Liver (tissue), 9 donors: Measurements from ENCODE around the gene TM4SF5. TPM values are rescaled to one million over a fixed set of nuclear protein-coding genes. Genes with fewer than 3 reads are reported as not detected.

Experiments
- DNase-seq: peaks from one replicate; pipeline ENCODE4 v3.0.0-alpha.2; 2017; ENCODE audit warnings: low spot score
- H3K27ac ChIP-seq, 2 donors: one replicate each; pipeline ENCODE4 v1.7.0; 2013; ENCODE audit warnings: inconsistent platforms in 2 of 2, low read length in 2 of 2, control low read depth in 1 of 2, low read depth in 1 of 2, mild to moderate bottlenecking in 1 of 2
- H3K27me3 ChIP-seq, 4 donors: one replicate each; pipeline versions ENCODE4 v1.6.1 to v1.7.0; 2013; ENCODE audit warnings: low read length in 3 of 4, inconsistent platforms in 1 of 4, mild to moderate bottlenecking in 1 of 4, moderate library complexity in 1 of 4; ENCODE audit not compliant: control insufficient read depth in 4 of 4, insufficient read depth in 4 of 4
- H3K36me3 ChIP-seq, 4 donors: one replicate each; pipeline versions ENCODE4 v1.6.1 to v1.7.0; 2013; ENCODE audit warnings: low read length in 3 of 4, mild to moderate bottlenecking in 3 of 4, low read depth in 1 of 4, moderate library complexity in 1 of 4; ENCODE audit not compliant: control insufficient read depth in 4 of 4, insufficient read depth in 3 of 4
- H3K4me1 ChIP-seq, 4 donors: one replicate each; pipeline versions ENCODE4 v1.6.1 to v1.7.0; 2013; ENCODE audit warnings: low read length in 3 of 4, mild to moderate bottlenecking in 3 of 4, moderate library complexity in 1 of 4; ENCODE audit not compliant: control insufficient read depth in 4 of 4, insufficient read depth in 4 of 4
- H3K4me3 ChIP-seq, 3 donors: one replicate each; pipeline versions ENCODE4 v1.6.1 to v1.7.0; 2013; ENCODE audit warnings: low read length in 3 of 3, control low read depth in 1 of 3, low read depth in 1 of 3, mild to moderate bottlenecking in 1 of 3
- H3K9ac ChIP-seq, 2 donors: one replicate each; pipeline ENCODE4 v1.7.0; 2013; ENCODE audit warnings: low read length in 2 of 2, mild to moderate bottlenecking in 2 of 2, moderate library complexity in 2 of 2, control low read depth in 1 of 2, low read depth in 1 of 2
- H3K9me3 ChIP-seq, 4 donors: one replicate each; pipeline versions ENCODE4 v1.6.1 to v1.7.0; 2013; ENCODE audit warnings: low read length in 3 of 4; ENCODE audit not compliant: control insufficient read depth in 4 of 4
- ATF3 ChIP-seq: IDR thresholded peaks from 2 replicates; pipeline ENCODE4 v1.6.1; 2016; ENCODE audit warnings: antibody characterized with exemption
- EGR1 ChIP-seq, 2 donors: IDR thresholded peaks; 2 replicates each; pipeline ENCODE4 v1.6.1; 2016 to 2018; ENCODE audit warnings: antibody characterized with exemption in 2 of 2, low read depth in 2 of 2
- FOXA2 ChIP-seq: IDR thresholded peaks from 2 replicates; pipeline ENCODE4 v1.6.1; 2016; ENCODE audit warnings: antibody characterized with exemption
- GABPA ChIP-seq, 2 donors: IDR thresholded peaks in 1 of 2; conservative IDR thresholded peaks in 1 of 2; 2 replicates each; pipeline ENCODE4 v1.6.1; 2016; ENCODE audit warnings: antibody characterized with exemption in 2 of 2, mild to moderate bottlenecking in 1 of 2, moderate library complexity in 1 of 2
- HNF4G ChIP-seq: IDR thresholded peaks from 2 replicates; pipeline ENCODE4 v1.6.1; 2016; ENCODE audit warnings: antibody characterized with exemption
- JUND ChIP-seq, 2 donors: IDR thresholded peaks; 2 replicates each; pipeline ENCODE4 v1.6.1; 2016; ENCODE audit warnings: antibody characterized with exemption in 2 of 2
- MAX ChIP-seq: IDR thresholded peaks from 2 replicates; pipeline ENCODE4 v1.6.1; 2016; ENCODE audit warnings: antibody characterized with exemption
- NR2F2 ChIP-seq: IDR thresholded peaks from 2 replicates; pipeline ENCODE4 v1.6.1; 2016; ENCODE audit warnings: antibody characterized with exemption
- RAD21 ChIP-seq, 2 donors: IDR thresholded peaks; 2 replicates each; pipeline ENCODE4 v1.6.1; 2016; ENCODE audit warnings: antibody characterized with exemption in 2 of 2, mild to moderate bottlenecking in 2 of 2
- REST ChIP-seq: IDR thresholded peaks from 2 replicates; pipeline ENCODE4 v1.6.1; 2016; ENCODE audit warnings: antibody characterized with exemption, mild to moderate bottlenecking
- SP1 ChIP-seq: IDR thresholded peaks from 2 replicates; pipeline ENCODE4 v1.6.1; 2018; ENCODE audit warnings: antibody characterized with exemption, mild to moderate bottlenecking
- YY1 ChIP-seq: IDR thresholded peaks from 2 replicates; pipeline ENCODE4 v1.6.1; 2016; ENCODE audit warnings: antibody characterized with exemption, mild to moderate bottlenecking
- ZBTB33 ChIP-seq: IDR thresholded peaks from 2 replicates; pipeline ENCODE4 v1.6.1; 2016; ENCODE audit warnings: antibody characterized with exemption
- WGBS: extraction: QIAGEN DNeasy Blood & Tissue Kit; methylation state at CpG from one replicate; pipeline ENCODE4 v1.1.7; 2013; 5-methylcytosine and 5-hydroxymethylcytosine counted together
- polyA plus RNA-seq, 2 donors: library from polyadenylated mRNA; stranded (reverse) in 1 of 2; unstranded in 1 of 2; fragments of 200-250 nt in 1 of 2; fragments of >200 nt in 1 of 2; fragmentation: Nextera tagmentation in 1 of 2; extraction: Ambion mirVana in 1 of 2; gene quantifications; one replicate each; pipeline versions ENCODE4 v1.2.1 to v1.2.3, GENCODE V29; 2013 to 2015
- total RNA-seq, 2 donors: library from RNA; depleted of rRNA; stranded (reverse); fragments of >200 nt; gene quantifications; one replicate each; pipeline ENCODE4 v1.2.3, GENCODE V29; 2014
- donor health status: healthy.
- donor health status: healthy.
- donor health status: healthy.
- donor health status: healthy.
- donor health status: healthy.

The TM4SF5 gene
- total and polyA plus RNA-seq, 4 donors, result 20.1 to 309 (median 115) TPM

GRCh38 chr17:4744999-4745969, 26.4 kb upstream of the TM4SF5 start:
- no peaks in the 10 kb centered on the region for H3K36me3 ChIP-seq
- H3K27ac ChIP-seq, result no peak overlapping the region
- no peak overlapping the region for H3K4me3 ChIP-seq
- no peak for TF ChIP-seq YY1
- no peak for TF ChIP-seq EGR1 (IDR thresholded peaks at IDR 0.05; ENCODE audit: low read depth in 2 of 2)
- TF ChIP-seq NR2F2, result no peak
- TF ChIP-seq GABPA (IDR thresholded peaks at IDR 0.05 in 1 of 2, conservative IDR thresholded peaks at IDR 0.05 in 1 of 2), result no peak
- no peak for TF ChIP-seq HNF4G
- no peak for TF ChIP-seq FOXA2
- TF ChIP-seq ZBTB33, result no peak
- no peak for TF ChIP-seq REST
- H3K9ac ChIP-seq, result no peak overlapping the region
- H3K9me3 ChIP-seq, result no peaks in the 10 kb centered on the region
- H3K4me1 ChIP-seq, result peaks cover 0 to 2% (median 0%) of the 10 kb centered on the region in 4 donors
- no peak for DNase-seq
- no peaks in the 10 kb centered on the region for H3K27me3 ChIP-seq
- WGBS, result 24% methylated on average over 51 of the region's 51 CpGs

- WGBS, result 60% methylated on average over 5 of the region's 5 CpGs
- Histone ChIP-seq H3K27ac (peak overlapping the region; percentile 31 to 51), H3K9ac (no peak overlapping the region), H3K4me1 (no peaks in the 10 kb centered on the region), H3K4me3 (no peak overlapping the region), H3K27me3 (no peaks in the 10 kb centered on the region), H3K36me3 (no peaks in the 10 kb centered on the region), H3K9me3 (no peaks in the 10 kb centered on the region)
- DNase-seq, result no peak
- no peak for TF ChIP-seq NR2F2
- peak; percentile 14 for TF ChIP-seq SP1
- TF ChIP-seq GABPA (IDR thresholded peaks at IDR 0.05 in 1 of 2, conservative IDR thresholded peaks at IDR 0.05 in 1 of 2), result no peak
Measured at GRCh38 chr17:4747847-4748246, 23.8 kb upstream of the TM4SF5 start.

GRCh38 chr17:4748686-4749085, 23.0 kb upstream of the TM4SF5 start:
- no peak for DNase-seq
- WGBS, result 67% methylated on average over 4 of the region's 4 CpGs
- Histone ChIP-seq H3K4me1 (no peaks in the 10 kb centered on the region), H3K9ac (no peak overlapping the region), H3K4me3 (no peak overlapping the region), H3K9me3 (no peaks in the 10 kb centered on the region), H3K36me3 (no peaks in the 10 kb centered on the region), H3K27me3 (no peaks in the 10 kb centered on the region), H3K27ac (peak overlapping the region; percentile 51 to 74)
- TF ChIP-seq MAX (no peak), RAD21 (IDR thresholded peaks at IDR 0.05) (no peak), ZBTB33 (no peak), REST (no peak), EGR1 (IDR thresholded peaks at IDR 0.05; ENCODE audit: low read depth in 2 of 2) (no peak), HNF4G (no peak), FOXA2 (no peak), ATF3 (no peak), NR2F2 (no peak), JUND (IDR thresholded peaks at IDR 0.05) (no peak)
